Activated CD8-positive, alpha-beta memory T cell treated with anti-CD3 and anti-CD28 coated beads for 24 hours (primary cell): ENCODE data around the gene CYP27B1.

Experiments used
- DNase-seq: peaks from one replicate; pipeline ENCODE4 v3.0.0-alpha.2; 2020

The CYP27B1 gene

GRCh38 chr12:57766464-57767304, at the start of gene CYP27B1:
CYP27B1 (minus strand) TSS chr12:57767078; CDS start chr12:57767041, 37 bp downstream.
- DNase-seq: peak; percentile 71

- DNase-seq: no peak
Observed at GRCh38 chr12:57816001-57816854, 49.4 kb upstream of the CYP27B1 start.

GRCh38 chr12:57815177-57816000, 48.5 kb upstream of the CYP27B1 start:
- no peak for DNase-seq

- DNase-seq: no peak
Observed at GRCh38 chr12:57813971-57814772, 47.3 kb upstream of the CYP27B1 start.

GRCh38 chr12:57813111-57813970, 46.5 kb upstream of the CYP27B1 start:
- no peak for DNase-seq

GRCh38 chr12:57811028-57811755, 44.3 kb upstream of the CYP27B1 start:
- DNase-seq: no peak

- no peak for DNase-seq
Observed at GRCh38 chr12:57810450-57810849, 43.6 kb upstream of the CYP27B1 start.

- no peak for DNase-seq
Observed at GRCh38 chr12:57809425-57809824, 42.5 kb upstream of the CYP27B1 start.

- DNase-seq: no peak
Observed at GRCh38 chr12:57808351-57808750, 41.5 kb upstream of the CYP27B1 start.

- no peak for DNase-seq
Observed at GRCh38 chr12:57807285-57807684, 40.4 kb upstream of the CYP27B1 start.

GRCh38 chr12:57806677-57807076, 39.8 kb upstream of the CYP27B1 start:
- DNase-seq: no peak

GRCh38 chr12:57803319-57803893, 36.5 kb upstream of the CYP27B1 start:
- no peak for DNase-seq

- no peak for DNase-seq
Observed at GRCh38 chr12:57802607-57803006, 35.7 kb upstream of the CYP27B1 start.

GRCh38 chr12:57800965-57801364, 34.1 kb upstream of the CYP27B1 start:
- DNase-seq: no peak

GRCh38 chr12:57797933-57798332, 31.1 kb upstream of the CYP27B1 start:
- no peak for DNase-seq

GRCh38 chr12:57796996-57797395, 30.1 kb upstream of the CYP27B1 start:
- no peak for DNase-seq

GRCh38 chr12:57795354-57795753, 28.5 kb upstream of the CYP27B1 start:
- DNase-seq: no peak

- no peak for DNase-seq
Observed at GRCh38 chr12:57793920-57794319, 27.0 kb upstream of the CYP27B1 start.

GRCh38 chr12:57783861-57784260, 17.0 kb upstream of the CYP27B1 start:
- DNase-seq: no peak

GRCh38 chr12:57783466-57783801, 16.6 kb upstream of the CYP27B1 start:
- no peak for DNase-seq
